SU-DHL-6 (cell line): ENCODE measurements around the gene KANK2.

Experiments used
- H2AFZ ChIP-seq: fragments of 200-600 bp; sonication (generic); 2 replicates; pipeline ENCODE4 v1.6.1; 2014; ENCODE audit warnings: low read depth, mild to moderate bottlenecking, moderate library complexity, mixed read lengths, antibody characterized with exemption, low read length; ENCODE audit not compliant: severe bottlenecking
- H3F3A ChIP-seq: fragments of 200-600 bp; shearing (Covaris generic); 2 replicates; pipeline ENCODE4 v1.6.0; 2016; ENCODE audit warnings: antibody characterized with exemption, mild to moderate bottlenecking; ENCODE audit not compliant: insufficient read depth
- H3K27ac ChIP-seq: fragments of 200-600 bp; sonication (generic); 2 replicates; pipeline ENCODE4 v1.5.1; 2016; ENCODE audit warnings: low read depth, mild to moderate bottlenecking, low read length, moderate library complexity, mixed read lengths
- H3K27me3 ChIP-seq: fragments of 200-600 bp; sonication (generic), shearing (Covaris generic); 2 replicates; pipeline ENCODE4 v1.6.0; 2014; ENCODE audit warnings: mild to moderate bottlenecking, low read length
- H3K36me3 ChIP-seq: fragments of 200-600 bp; sonication (generic); 2 replicates; pipeline ENCODE4 v1.6.1; 2014; ENCODE audit warnings: mild to moderate bottlenecking, low read length, mixed read lengths
- H3K4me2 ChIP-seq: fragments of 300-600, 200-600 bp; shearing (Covaris generic), sonication (generic); 2 replicates; pipeline ENCODE4 v1.6.0; 2014; ENCODE audit warnings: low read length, low read depth, mild to moderate bottlenecking; ENCODE audit not compliant: poor library complexity, severe bottlenecking
- H3K4me3 ChIP-seq: fragments of 200-600 bp; sonication (generic); 2 replicates; pipeline ENCODE4 v1.5.1; 2014; ENCODE audit warnings: antibody characterized with exemption, low read length, mild to moderate bottlenecking, mixed read lengths; ENCODE audit not compliant: insufficient read depth, poor library complexity, severe bottlenecking
- H3K79me2 ChIP-seq: fragments of 200-600 bp; sonication (generic); 2 replicates; pipeline ENCODE4 v1.6.1; 2014; ENCODE audit warnings: mild to moderate bottlenecking, low read length, moderate library complexity; ENCODE audit not compliant: insufficient read depth
- H3K9ac ChIP-seq: fragments of 200-600 bp; sonication (generic); 2 replicates; pipeline ENCODE4 v1.7.0; 2014; ENCODE audit warnings: mild to moderate bottlenecking, low read length
- H3K9me2 ChIP-seq: fragments of 200-600 bp; sonication (generic); replicated peaks from 2 replicates; pipeline ENCODE4 v1.6.1; 2014; ENCODE audit warnings: low read length; ENCODE audit not compliant: insufficient read depth
- H3K9me3 ChIP-seq: fragments of 200-600 bp; sonication (generic); 2 replicates; pipeline ENCODE4 v1.6.1; 2014; ENCODE audit warnings: low read length, mixed read lengths; ENCODE audit not compliant: insufficient read depth
- H4K20me1 ChIP-seq: fragments of 200-600 bp; sonication (generic); 2 replicates; pipeline ENCODE4 v1.6.1; 2014; ENCODE audit warnings: low read depth, mild to moderate bottlenecking, antibody characterized with exemption, low read length, moderate library complexity, mixed read lengths
- CTCF ChIP-seq: fragments of 200-600 bp; sonication (generic); IDR thresholded peaks from one replicate; pipeline ENCODE4 v1.5.1; 2017; ENCODE audit warnings: antibody characterized with exemption, mild to moderate bottlenecking, low read length, moderate library complexity; ENCODE audit not compliant: insufficient read depth, poor library complexity, severe bottlenecking
- EZH2phosphoT487 ChIP-seq: fragments of 200-600 bp; sonication (generic), shearing (Covaris generic); conservative IDR thresholded peaks from 2 replicates; pipeline ENCODE4 v1.6.1; 2018; ENCODE audit warnings: mild to moderate bottlenecking, antibody characterized with exemption, low read length, moderate library complexity, mixed read lengths

The KANK2 gene

GRCh38 chr19:11237321-11237720 lies 40.0 kb upstream of the KANK2 start:
- Histone ChIP-seq H3K4me3 (no peak overlapping the region), H2AFZ (no peak overlapping the region), H3K79me2 (no peaks in the 10 kb centered on the region), H3K9ac (no peak overlapping the region), H4K20me1 (no peaks in the 10 kb centered on the region), H3F3A (no peaks in the 10 kb centered on the region), H3K27me3 (no peaks in the 10 kb centered on the region), H3K4me2 (no peak overlapping the region), H3K9me3 (no peaks in the 10 kb centered on the region), H3K27ac (no peak overlapping the region), H3K36me3 (no peaks in the 10 kb centered on the region), H3K9me2 (no peaks in the 10 kb centered on the region)
- TF ChIP-seq CTCF (no peak), EZH2phosphoT487 (no peak)

- TF ChIP-seq CTCF, result no peak
- TF ChIP-seq EZH2phosphoT487, result no peak
- H3K4me3 ChIP-seq, result no peak overlapping the region
- H3K9me2 ChIP-seq, result no peaks in the 10 kb centered on the region
- no peak overlapping the region for H2AFZ ChIP-seq
- H3K27ac ChIP-seq, result no peak overlapping the region
- no peak overlapping the region for H3K9ac ChIP-seq
- H3K27me3 ChIP-seq, result no peaks in the 10 kb centered on the region
- no peaks in the 10 kb centered on the region for H3K36me3 ChIP-seq
- H3K4me2 ChIP-seq, result no peak overlapping the region
- H4K20me1 ChIP-seq, result no peaks in the 10 kb centered on the region
- no peaks in the 10 kb centered on the region for H3K9me3 ChIP-seq
- H3K79me2 ChIP-seq, result no peaks in the 10 kb centered on the region
- H3F3A ChIP-seq, result no peaks in the 10 kb centered on the region
These were observed 39.3 kb upstream of the KANK2 start for GRCh38 chr19:11236324-11237301.

GRCh38 chr19:11234486-11235075 lies 37.2 kb upstream of the KANK2 start:
- TF ChIP-seq EZH2phosphoT487 (no peak), CTCF (no peak)
- Histone ChIP-seq H3K27ac (no peak overlapping the region), H3K4me3 (no peak overlapping the region), H3K36me3 (no peaks in the 10 kb centered on the region), H4K20me1 (no peaks in the 10 kb centered on the region), H3K27me3 (no peaks in the 10 kb centered on the region), H3K9ac (no peak overlapping the region), H3K9me2 (no peaks in the 10 kb centered on the region), H3F3A (no peaks in the 10 kb centered on the region), H2AFZ (no peak overlapping the region), H3K79me2 (no peaks in the 10 kb centered on the region), H3K4me2 (no peak overlapping the region), H3K9me3 (no peaks in the 10 kb centered on the region)
